CD14-positive monocyte (primary cell): ENCODE results near the gene PRM2. TPM values are rescaled to one million over a fixed set of nuclear protein-coding genes. Genes with fewer than 3 reads are reported as not detected.
A peak's percentile ranks its signal among the peaks of the same experiment; 100 is the strongest.
"Not testable (repeated sequence)": the region's sequence is repeated elsewhere in the genome, so short reads cannot be mapped to it uniquely, and the experiment has no call there.

ENCODE experiments used
- DNase-seq, 3 donors: peaks; one replicate each; pipeline ENCODE4 v3.0.0-alpha.2; 2011 to 2022
- H2AFZ ChIP-seq: 2 replicates; pipeline ENCODE4 v1.6.0; 2012; ENCODE audit warnings: mild to moderate bottlenecking, low read depth, low read length, inconsistent platforms; ENCODE audit not compliant: insufficient read depth, poor library complexity, severe bottlenecking
- H3K27ac ChIP-seq, 2 donors: 1 replicate in 1 of 2; 2 replicates in 1 of 2; pipeline ENCODE4 v1.5.1; 2012 to 2013; ENCODE audit warnings: low read length in 2 of 2, control low read depth in 1 of 2, inconsistent platforms in 1 of 2, low read depth in 1 of 2, mild to moderate bottlenecking in 1 of 2
- H3K27me3 ChIP-seq, 2 donors: one replicate each; pipeline versions ENCODE4 v1.6.0 to v1.6.1; 2011 to 2013; ENCODE audit warnings: low read length in 2 of 2; ENCODE audit not compliant: control insufficient read depth in 2 of 2, insufficient read depth in 2 of 2
- H3K36me3 ChIP-seq, 2 donors: replicated peaks in 1 of 2; 1 replicate in 1 of 2; 2 replicates in 1 of 2; pipeline versions ENCODE4 v1.5.1 to v1.6.1; 2012 to 2013; ENCODE audit warnings: low read length in 2 of 2, control low read depth in 1 of 2, inconsistent platforms in 1 of 2, mild to moderate bottlenecking in 1 of 2; ENCODE audit not compliant: insufficient read depth in 2 of 2, control insufficient read depth in 1 of 2
- H3K4me1 ChIP-seq, 2 donors: 1 replicate in 1 of 2; 2 replicates in 1 of 2; pipeline versions ENCODE4 v1.5.1 to v1.6.1; 2012 to 2013; ENCODE audit warnings: low read length in 2 of 2, control low read depth in 1 of 2, inconsistent platforms in 1 of 2, mild to moderate bottlenecking in 1 of 2, moderate library complexity in 1 of 2; ENCODE audit not compliant: insufficient read depth in 2 of 2, control insufficient read depth in 1 of 2
- H3K4me2 ChIP-seq: replicated peaks from 2 replicates; pipeline ENCODE3; 2012; ENCODE audit warnings: low read length, moderate library complexity, mild to moderate bottlenecking; ENCODE audit not compliant: poor library complexity, severe bottlenecking; ENCODE audit errors: extremely low read depth
- H3K4me3 ChIP-seq, 3 experiments: fragments of 200-600 bp in 1 of 3; sonication (generic) in 1 of 3; replicated peaks in 1 of 3; 1 replicate in 2 of 3; 2 replicates in 1 of 3; pipeline ENCODE4 v1.5.1; 2011 to 2013; ENCODE audit warnings: low read length in 3 of 3, mild to moderate bottlenecking in 3 of 3, control low read depth in 2 of 3, low read depth in 2 of 3, inconsistent platforms in 1 of 3, moderate library complexity in 1 of 3
- H3K79me2 ChIP-seq: 2 replicates; pipeline ENCODE4 v1.6.0; 2012; ENCODE audit warnings: mild to moderate bottlenecking, control low read depth, inconsistent platforms, low read length, moderate library complexity; ENCODE audit not compliant: insufficient read depth
- H3K9ac ChIP-seq: 2 replicates; pipeline ENCODE4 v1.6.0; 2017; ENCODE audit warnings: low read length, mild to moderate bottlenecking; ENCODE audit not compliant: insufficient read depth, poor library complexity, severe bottlenecking
- H3K9me3 ChIP-seq, 2 donors: replicated peaks in 1 of 2; 1 replicate in 1 of 2; 2 replicates in 1 of 2; pipeline versions ENCODE4 v1.5.1 to v1.6.1; 2012 to 2013; ENCODE audit warnings: low read length in 2 of 2, control low read depth in 1 of 2; ENCODE audit not compliant: control insufficient read depth in 1 of 2, insufficient read depth in 1 of 2
- H4K20me1 ChIP-seq: 2 replicates; pipeline ENCODE4 v1.6.0; 2012; ENCODE audit warnings: mild to moderate bottlenecking, low read length, control low read depth, moderate library complexity; ENCODE audit not compliant: insufficient read depth
- H3K27ac Mint-ChIP-seq, 7 donors: one replicate each; pipeline ENCODE4 v1.8.0; 2020; ENCODE audit warnings: mild to moderate bottlenecking in 7 of 7, mixed read lengths in 7 of 7, moderate library complexity in 6 of 7, inconsistent platforms in 2 of 7
- H3K27me3 Mint-ChIP-seq, 3 donors: one replicate each; pipeline ENCODE4 v1.8.0; 2021 to 2022; ENCODE audit warnings: low read depth in 3 of 3, mild to moderate bottlenecking in 3 of 3, mixed read lengths in 3 of 3, moderate library complexity in 3 of 3, inconsistent platforms in 1 of 3
- H3K36me3 Mint-ChIP-seq, 2 donors: one replicate each; pipeline ENCODE4 v1.8.0; 2020; ENCODE audit warnings: mixed read lengths in 2 of 2, inconsistent platforms in 1 of 2, mild to moderate bottlenecking in 1 of 2
- H3K4me1 Mint-ChIP-seq: one replicate; pipeline ENCODE4 v1.8.0; 2020; ENCODE audit warnings: mild to moderate bottlenecking, mixed read lengths
- H3K4me3 Mint-ChIP-seq, 2 donors: one replicate each; pipeline ENCODE4 v1.8.0; 2020; ENCODE audit warnings: mild to moderate bottlenecking in 2 of 2, mixed read lengths in 2 of 2, moderate library complexity in 1 of 2
- H3K9me3 Mint-ChIP-seq, 7 donors: one replicate each; pipeline ENCODE4 v1.8.0; 2020 to 2022; ENCODE audit warnings: mixed read lengths in 7 of 7, mild to moderate bottlenecking in 6 of 7, moderate library complexity in 6 of 7, inconsistent platforms in 2 of 7
- CTCF ChIP-seq: fragments of 200-600 bp; IDR thresholded peaks from one replicate; pipeline ENCODE4 v1.8.0; 2022; ENCODE audit warnings: antibody characterized with exemption, mild to moderate bottlenecking
- WGBS: methylation state at CpG from one replicate; pipeline ENCODE4 v1.1.5; 2013; ENCODE audit warnings: missing lambda C conversion rate; ENCODE audit not compliant: insufficient coverage; 5-methylcytosine and 5-hydroxymethylcytosine counted together
- intact Hi-C, 2 donors: fragments of 100-400 bp; cut with micrococcal nuclease; formaldehyde crosslinking; loops; one replicate each; pipeline versions ENCODE4 v1.15.0 to v1.15.1; 2023
- polyA plus RNA-seq, 3 donors: library from polyadenylated mRNA; depleted of rRNA in 1 of 3; unstranded in 2 of 3; stranded (reverse) in 1 of 3; fragments of 300-500 nt in 2 of 3; fragments of >200 nt in 1 of 3; fragmentation: Illumina TruSeq in 2 of 3; gene quantifications; 1 replicate in 2 of 3; 2 replicates in 1 of 3; pipeline ENCODE4 v1.2.3, GENCODE V29; 2012 to 2021

PRM2 gene
- polyA plus RNA-seq, 3 donors = not detected

GRCh38 chr16:11291091-11291703 lies 14.9 kb upstream of the PRM2 start:
- Mint-ChIP-seq H3K4me3 (peak overlapping the region in 1 of 2 donors; percentile 24), H3K27me3 (peaks cover 40 to 46% (median 41%) of the 10 kb centered on the region in 3 donors), H3K4me1 (peaks cover 8% of the 10 kb centered on the region), H3K27ac (no peak overlapping the region), H3K9me3 (peaks cover 0 to 5% (median 0%) of the 10 kb centered on the region in 7 donors), H3K36me3 (peaks cover 0 to 4% of the 10 kb centered on the region in 2 donors)
- Histone ChIP-seq H3K9ac (no peak overlapping the region), H3K4me2 (no peak overlapping the region), H3K4me1 (peaks cover 0 to 6% of the 10 kb centered on the region in 2 donors), H3K4me3 (no peak overlapping the region), H3K36me3 (no peaks in the 10 kb centered on the region), H3K27me3 (peaks cover 0 to 2% of the 10 kb centered on the region in 2 donors), H2AFZ (no peak overlapping the region), H3K79me2 (no peaks in the 10 kb centered on the region), H3K9me3 (no peaks in the 10 kb centered on the region), H4K20me1 (no peaks in the 10 kb centered on the region), H3K27ac (no peak overlapping the region)
- intact Hi-C loops = no loop called here
- TF ChIP-seq CTCF = no peak
- 95% methylated on average over 9 of the region's 10 CpGs for WGBS
- no peak for DNase-seq

GRCh38 chr16:11290102-11290893 lies 14.0 kb upstream of the PRM2 start:
- H3K4me1 ChIP-seq = peaks cover 0 to 6% of the 10 kb centered on the region in 2 donors
- H3K9me3 Mint-ChIP-seq = peaks cover 0 to 5% (median 0%) of the 10 kb centered on the region in 7 donors
- H3K36me3 Mint-ChIP-seq = peaks cover 0 to 4% of the 10 kb centered on the region in 2 donors
- WGBS = 92% methylated on average over 7 of the region's 8 CpGs
- TF ChIP-seq CTCF = no peak
- no peak overlapping the region for H3K4me3 ChIP-seq
- no peaks in the 10 kb centered on the region for H3K36me3 ChIP-seq
- peaks cover 0 to 2% of the 10 kb centered on the region in 2 donors for H3K27me3 ChIP-seq
- DNase-seq = no peak
- H3K27ac ChIP-seq = no peak overlapping the region
- peaks cover 38 to 50% (median 41%) of the 10 kb centered on the region in 3 donors for H3K27me3 Mint-ChIP-seq
- no peaks in the 10 kb centered on the region for H3K9me3 ChIP-seq
- H3K27ac Mint-ChIP-seq = no peak overlapping the region
- no peak overlapping the region for H3K4me2 ChIP-seq
- no peak overlapping the region for H3K9ac ChIP-seq
- H4K20me1 ChIP-seq = no peaks in the 10 kb centered on the region
- no peaks in the 10 kb centered on the region for H3K79me2 ChIP-seq
- no peak overlapping the region for H3K4me3 Mint-ChIP-seq
- intact Hi-C loops = no loop called here
- no peak overlapping the region for H2AFZ ChIP-seq
- peaks cover 8% of the 10 kb centered on the region for H3K4me1 Mint-ChIP-seq

GRCh38 chr16:11289696-11290095 lies 13.4 kb upstream of the PRM2 start:
- H3K9me3 ChIP-seq, intact Hi-C loops, H3K4me2 ChIP-seq, H2AFZ ChIP-seq, H3K4me1 ChIP-seq, H4K20me1 ChIP-seq, H3K27me3 ChIP-seq, H3K36me3 ChIP-seq, H3K27ac ChIP-seq, H3K4me1 Mint-ChIP-seq, H3K9me3 Mint-ChIP-seq, H3K4me3 ChIP-seq, H3K36me3 Mint-ChIP-seq, H3K79me2 ChIP-seq, DNase-seq, H3K9ac ChIP-seq: not testable (repeated sequence)
- peak overlapping the region in 1 of 7 donors; percentile 27 for H3K27ac Mint-ChIP-seq
- peak overlapping the region in 1 of 2 donors; percentile 23 for H3K4me3 Mint-ChIP-seq
- peaks cover 39 to 48% (median 45%) of the 10 kb centered on the region in 3 donors for H3K27me3 Mint-ChIP-seq
- no CpG with 5 or more reads among the region's 4 CpGs for WGBS
